Activated CD8-positive, alpha-beta T cell treated with anti-CD3 and anti-CD28 coated beads for 36 hours (primary cell): Measurements from ENCODE around the gene GNL2. TPM values are rescaled to one million over a fixed set of nuclear protein-coding genes. Genes with fewer than 3 reads are reported as not detected.

Source experiments
- ATAC-seq: fragments of 200-7000 bp; cut with Tn5 transposase; one replicate; pipeline ENCODE4 v1.10.0; 2021; ENCODE audit warnings: mild to moderate bottlenecking, moderate library complexity
- CTCF ChIA-PET: fragments of 350-600 bp; sonication (Branson Sonifier 250); formaldehyde crosslinking; loops from one replicate; lab custom pipeline; 2021; ENCODE audit warnings: antibody characterized with exemption; lab: Charles Lee
- POLR2A ChIA-PET: fragments of 350-600 bp; sonication (Branson Sonifier 250); formaldehyde crosslinking; loops from one replicate; lab custom pipeline; 2021; ENCODE audit warnings: antibody characterized with exemption; lab: Charles Lee
- DNase-seq: peaks from one replicate; pipeline ENCODE4 v3.0.0-alpha.2; 2020
- H3K27ac Mint-ChIP-seq: one replicate; pipeline ENCODE4 v1.8.0; 2021; ENCODE audit warnings: mild to moderate bottlenecking, mixed read lengths
- H3K27me3 Mint-ChIP-seq: one replicate; pipeline ENCODE4 v1.8.0; 2021; ENCODE audit warnings: mixed read lengths
- H3K36me3 Mint-ChIP-seq: one replicate; pipeline ENCODE4 v1.8.0; 2021; ENCODE audit warnings: low read depth, mixed read lengths
- H3K4me1 Mint-ChIP-seq: one replicate; pipeline ENCODE4 v1.8.0; 2021; ENCODE audit warnings: low read depth, mixed read lengths
- H3K4me3 Mint-ChIP-seq: one replicate; pipeline ENCODE4 v1.8.0; 2021; ENCODE audit warnings: mild to moderate bottlenecking, moderate library complexity, mixed read lengths
- H3K9me3 Mint-ChIP-seq: one replicate; pipeline ENCODE4 v1.8.0; 2021; ENCODE audit warnings: mixed read lengths
- CTCF ChIP-seq: fragments of 200-600 bp; IDR thresholded peaks from one replicate; pipeline ENCODE4 v1.8.0; 2022; ENCODE audit warnings: antibody characterized with exemption, mild to moderate bottlenecking
- intact Hi-C: fragments of 100-400 bp; cut with micrococcal nuclease; formaldehyde crosslinking; loops from one replicate; pipeline ENCODE4 v1.10.0; 2022
- total RNA-seq, 2 experiments: library from RNA; stranded (reverse); gene quantifications; one replicate each; pipeline ENCODE4 v1.2.3, GENCODE V29; 2021

Gene GNL2
- total RNA-seq, 2 experiments from 2014 or later, result 76.4 to 77.8 TPM

- TF ChIP-seq CTCF, result no peak
- ATAC-seq (no peak), DNase-seq (no peak)
- H3K27ac Mint-ChIP-seq, result no peak overlapping the region
- intact Hi-C loops, result no loop called here
- H3K4me1 Mint-ChIP-seq, result no peaks in the 10 kb centered on the region
- H3K9me3 Mint-ChIP-seq, result no peaks in the 10 kb centered on the region
- no peak overlapping the region for H3K4me3 Mint-ChIP-seq
- CTCF ChIA-PET, result interaction anchor here (14.7 kb wide), 1 partner anchor 73 kb away, joined by 272 read pairs; no protein-coding TSS in a partner anchor
- POLR2A ChIA-PET, result interaction anchor here (0.6 kb wide), 1 partner anchor 9 kb away, joined by 4 read pairs; no protein-coding TSS in a partner anchor
- H3K36me3 Mint-ChIP-seq, result no peaks in the 10 kb centered on the region
- peaks cover 11% of the 10 kb centered on the region for H3K27me3 Mint-ChIP-seq
Observed at GRCh38 chr1:37605806-37606474, 10.2 kb upstream of the GNL2 start.

GRCh38 chr1:37605061-37605650, 9.4 kb upstream of the GNL2 start:
- ATAC-seq (no peak), DNase-seq (no peak)
- Mint-ChIP-seq H3K36me3 (no peaks in the 10 kb centered on the region), H3K4me1 (no peaks in the 10 kb centered on the region), H3K9me3 (no peaks in the 10 kb centered on the region), H3K27me3 (peaks cover 11% of the 10 kb centered on the region), H3K27ac (no peak overlapping the region), H3K4me3 (no peak overlapping the region)
- intact Hi-C loops, result no loop called here
- TF ChIP-seq CTCF, result no peak
- CTCF ChIA-PET, result interaction anchor here (14.7 kb wide), 1 partner anchor 74 kb away, joined by 272 read pairs; no protein-coding TSS in a partner anchor
- POLR2A ChIA-PET, result no interaction called here

GRCh38 chr1:37602750-37603694, 7.3 kb upstream of the GNL2 start:
- H3K9me3 Mint-ChIP-seq, result no peaks in the 10 kb centered on the region
- intact Hi-C loops, result loop anchor here (2.0 kb wide), 1 partner anchor 80 kb away; no protein-coding TSS in a partner anchor
- ChIA-PET CTCF (interaction anchor here (0.7 to 14.7 kb wide), 36 partner anchors 9 to 259 kb away, joined by 3 to 272 read pairs (median 4); partner anchors contain the start of genes MEAF6 and RSPO1), POLR2A (interaction anchor here (1.2 kb wide), 1 partner anchor 78 kb away, joined by 4 read pairs; no protein-coding TSS in a partner anchor)
- peaks cover 11% of the 10 kb centered on the region for H3K27me3 Mint-ChIP-seq
- no peaks in the 10 kb centered on the region for H3K4me1 Mint-ChIP-seq
- DNase-seq (peak; percentile 34), ATAC-seq (peak; percentile 77)
- H3K4me3 Mint-ChIP-seq, result no peak overlapping the region
- no peaks in the 10 kb centered on the region for H3K36me3 Mint-ChIP-seq
- no peak overlapping the region for H3K27ac Mint-ChIP-seq
- peak; percentile 80 for TF ChIP-seq CTCF

- peaks cover under 1% of the 10 kb centered on the region for H3K4me1 Mint-ChIP-seq
- DNase-seq (no peak), ATAC-seq (no peak)
- H3K36me3 Mint-ChIP-seq, result no peaks in the 10 kb centered on the region
- no peak overlapping the region for H3K27ac Mint-ChIP-seq
- TF ChIP-seq CTCF, result no peak
- H3K9me3 Mint-ChIP-seq, result no peaks in the 10 kb centered on the region
- CTCF ChIA-PET, result interaction anchor here (1.0 to 14.7 kb wide), 6 partner anchors 13 to 214 kb away, joined by 3 to 272 read pairs (median 4); no protein-coding TSS in a partner anchor
- intact Hi-C loops, result no loop called here
- POLR2A ChIA-PET, result no interaction called here
- no peak overlapping the region for H3K4me3 Mint-ChIP-seq
- peaks cover 11% of the 10 kb centered on the region for H3K27me3 Mint-ChIP-seq
Observed at GRCh38 chr1:37601441-37601840, 5.7 kb upstream of the GNL2 start.
